DOHH2 (cell line): Measurements from ENCODE around the gene C6orf52.

Source experiments
- EZH2phosphoT487 ChIP-seq: fragments of 200-600 bp; sonication (generic); IDR thresholded peaks from 2 replicates; pipeline ENCODE4 v1.6.1; 2017; ENCODE audit warnings: borderline replicate concordance, mild to moderate bottlenecking, antibody characterized with exemption, low read length, moderate library complexity, mixed read lengths
- TF ChIP-seq, protein P1 (sequence below): fragments of 200-600 bp; sonication (generic); IDR thresholded peaks from one replicate; pipeline ENCODE4 v1.5.1; 2014; ENCODE audit warnings: antibody characterized with exemption, mild to moderate bottlenecking, low read depth, low read length; ENCODE audit not compliant: poor library complexity, severe bottlenecking

DNA sequence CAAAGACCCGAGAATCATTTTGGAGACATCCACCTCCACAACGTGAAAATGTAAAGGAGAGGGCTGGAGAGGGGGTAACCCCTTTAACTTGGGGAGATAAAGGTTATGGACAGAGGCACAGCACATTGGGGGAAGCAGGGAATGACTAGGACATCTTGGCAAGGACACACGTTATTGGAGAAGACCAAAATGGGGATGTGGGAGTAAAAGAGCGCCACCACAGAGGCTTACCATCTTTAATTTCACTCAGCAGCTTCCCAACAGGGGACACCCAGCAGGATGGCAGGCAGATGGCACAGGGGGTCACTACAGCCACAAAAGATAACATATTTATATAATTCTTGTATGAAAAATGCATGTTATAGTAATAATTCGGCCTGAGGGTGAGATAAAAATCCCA lies 9.8 kb downstream of the C6orf52 start:
- TF ChIP-seq, protein P1, sequence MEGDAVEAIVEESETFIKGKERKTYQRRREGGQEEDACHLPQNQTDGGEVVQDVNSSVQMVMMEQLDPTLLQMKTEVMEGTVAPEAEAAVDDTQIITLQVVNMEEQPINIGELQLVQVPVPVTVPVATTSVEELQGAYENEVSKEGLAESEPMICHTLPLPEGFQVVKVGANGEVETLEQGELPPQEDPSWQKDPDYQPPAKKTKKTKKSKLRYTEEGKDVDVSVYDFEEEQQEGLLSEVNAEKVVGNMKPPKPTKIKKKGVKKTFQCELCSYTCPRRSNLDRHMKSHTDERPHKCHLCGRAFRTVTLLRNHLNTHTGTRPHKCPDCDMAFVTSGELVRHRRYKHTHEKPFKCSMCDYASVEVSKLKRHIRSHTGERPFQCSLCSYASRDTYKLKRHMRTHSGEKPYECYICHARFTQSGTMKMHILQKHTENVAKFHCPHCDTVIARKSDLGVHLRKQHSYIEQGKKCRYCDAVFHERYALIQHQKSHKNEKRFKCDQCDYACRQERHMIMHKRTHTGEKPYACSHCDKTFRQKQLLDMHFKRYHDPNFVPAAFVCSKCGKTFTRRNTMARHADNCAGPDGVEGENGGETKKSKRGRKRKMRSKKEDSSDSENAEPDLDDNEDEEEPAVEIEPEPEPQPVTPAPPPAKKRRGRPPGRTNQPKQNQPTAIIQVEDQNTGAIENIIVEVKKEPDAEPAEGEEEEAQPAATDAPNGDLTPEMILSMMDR = no peak
- TF ChIP-seq EZH2phosphoT487 = no peak
